ENCODE data around the gene NOX3. TPM values are rescaled to one million over a fixed set of nuclear protein-coding genes. Genes with fewer than 3 reads are reported as not detected.

Gene NOX3
- total RNA-seq, 1 donor from 2014 or later: not detected

- intact Hi-C loops (cut with micrococcal nuclease): no loop called here
- no peak for TF ChIP-seq CTCF (IDR thresholded peaks at IDR 0.05; ENCODE audit: borderline replicate concordance)
- DNase-seq: no peak
- Histone ChIP-seq H3K4me1 (peaks cover 11% of the 10 kb centered on the region), H3K27ac (replicated peaks) (no peak overlapping the region), H3K4me3 (no peak overlapping the region), H3K27me3 (ENCODE audit: low read depth) (no peaks in the 10 kb centered on the region), H3K9me3 (replicated peaks) (no peaks in the 10 kb centered on the region), H3K36me3 (no peaks in the 10 kb centered on the region)
These were observed 11.3 kb downstream of the NOX3 start for GRCh38 chr6:155444120-155444917.

- intact Hi-C loops (cut with micrococcal nuclease): no loop called here
- no peak for DNase-seq
- no peak overlapping the region for H3K27ac ChIP-seq (replicated peaks)
- H3K4me1 ChIP-seq: no peaks in the 10 kb centered on the region
- no peaks in the 10 kb centered on the region for H3K36me3 ChIP-seq
- no peak overlapping the region for H3K4me3 ChIP-seq
- no peaks in the 10 kb centered on the region for H3K9me3 ChIP-seq (replicated peaks)
- TF ChIP-seq CTCF (IDR thresholded peaks at IDR 0.05; ENCODE audit: borderline replicate concordance): no peak
- H3K27me3 ChIP-seq (ENCODE audit: low read depth): no peaks in the 10 kb centered on the region
These were observed 12.5 kb downstream of the NOX3 start for GRCh38 chr6:155443168-155443567.

- no peak for DNase-seq
- no peaks in the 10 kb centered on the region for H3K36me3 ChIP-seq
- H3K9me3 ChIP-seq (replicated peaks): no peaks in the 10 kb centered on the region
- no peak overlapping the region for H3K27ac ChIP-seq (replicated peaks)
- peaks cover 2% of the 10 kb centered on the region for H3K4me1 ChIP-seq
- no peak for TF ChIP-seq CTCF (IDR thresholded peaks at IDR 0.05; ENCODE audit: borderline replicate concordance)
- no peaks in the 10 kb centered on the region for H3K27me3 ChIP-seq (ENCODE audit: low read depth)
- intact Hi-C loops (cut with micrococcal nuclease): no loop called here
- no peak overlapping the region for H3K4me3 ChIP-seq
These were observed 13.1 kb downstream of the NOX3 start for GRCh38 chr6:155442562-155442961.

GRCh38 chr6:155441112-155441465, 14.6 kb downstream of the NOX3 start:
- DNase-seq: no peak
- TF ChIP-seq CTCF (IDR thresholded peaks at IDR 0.05; ENCODE audit: borderline replicate concordance): no peak
- peaks cover 7% of the 10 kb centered on the region for H3K4me1 ChIP-seq
- intact Hi-C loops (cut with micrococcal nuclease): no loop called here
- no peak overlapping the region for H3K4me3 ChIP-seq
- H3K36me3 ChIP-seq: no peaks in the 10 kb centered on the region
- H3K27me3 ChIP-seq (ENCODE audit: low read depth): no peaks in the 10 kb centered on the region
- H3K27ac ChIP-seq (replicated peaks): no peak overlapping the region
- H3K9me3 ChIP-seq (replicated peaks): no peaks in the 10 kb centered on the region

GRCh38 chr6:155440398-155441111, 15.1 kb downstream of the NOX3 start:
- Histone ChIP-seq H3K9me3 (replicated peaks) (no peaks in the 10 kb centered on the region), H3K4me1 (peaks cover 7% of the 10 kb centered on the region), H3K27ac (replicated peaks) (no peak overlapping the region), H3K27me3 (ENCODE audit: low read depth) (no peaks in the 10 kb centered on the region), H3K4me3 (no peak overlapping the region), H3K36me3 (no peaks in the 10 kb centered on the region)
- intact Hi-C loops (cut with micrococcal nuclease): no loop called here
- DNase-seq: no peak
- TF ChIP-seq CTCF (IDR thresholded peaks at IDR 0.05; ENCODE audit: borderline replicate concordance): no peak

Data from left ventricle myocardium inferior (tissue), 1 donor.